ENCODE measurements around the gene PDE4B. TPM values are rescaled to one million over a fixed set of nuclear protein-coding genes. Genes with fewer than 3 reads are reported as not detected.
"Not testable (repeated sequence)": the region's sequence is repeated elsewhere in the genome, so short reads cannot be mapped to it uniquely, and the experiment has no call there.

Gene PDE4B
- total RNA-seq, 1 experiment from 2014 or later: 5.5 TPM

GRCh38 chr1:66413136-66413837 is 620.6 kb downstream of the PDE4B start:
- no peaks in the 10 kb centered on the region for H3K79me2 ChIP-seq (ENCODE audit: low read length)
- H3K9me3 ChIP-seq (ENCODE audit: low read length): peaks cover 10% of the 10 kb centered on the region
- H3K9ac ChIP-seq (ENCODE audit: low read length): no peak overlapping the region
- H4K20me1 ChIP-seq (ENCODE audit: insufficient read depth, low read depth, low read length): no peaks in the 10 kb centered on the region
- no peaks in the 10 kb centered on the region for H3K27me3 ChIP-seq (ENCODE audit: low read length)
- DNase-seq: no peak
- no peak overlapping the region for H2AFZ ChIP-seq (ENCODE audit: low read length)
- H3K4me2 ChIP-seq (ENCODE audit: low read depth, low read length, poor library complexity, severe bottlenecking): no peak overlapping the region
- H3K9me2 ChIP-seq (replicated peaks; ENCODE audit: insufficient read depth, low read length): no peaks in the 10 kb centered on the region
- H3K27ac ChIP-seq (ENCODE audit: low read length): no peak overlapping the region
- H3K4me1 ChIP-seq (ENCODE audit: low read length): peaks cover 19% of the 10 kb centered on the region
- no peak overlapping the region for H3K4me3 ChIP-seq (ENCODE audit: low read length)
- no peaks in the 10 kb centered on the region for H3K36me3 ChIP-seq (ENCODE audit: insufficient read depth, low read length)

GRCh38 chr1:66413838-66414175 is 621.1 kb downstream of the PDE4B start:
- no peak overlapping the region for H3K9ac ChIP-seq (ENCODE audit: low read length)
- DNase-seq: no peak
- no peaks in the 10 kb centered on the region for H4K20me1 ChIP-seq (ENCODE audit: insufficient read depth, low read depth, low read length)
- H3K27me3 ChIP-seq (ENCODE audit: low read length): no peaks in the 10 kb centered on the region
- no peak overlapping the region for H3K27ac ChIP-seq (ENCODE audit: low read length)
- no peaks in the 10 kb centered on the region for H3K9me2 ChIP-seq (replicated peaks; ENCODE audit: insufficient read depth, low read length)
- H3K4me1 ChIP-seq (ENCODE audit: low read length): peaks cover 19% of the 10 kb centered on the region
- H2AFZ ChIP-seq (ENCODE audit: low read length): no peak overlapping the region
- no peak overlapping the region for H3K4me3 ChIP-seq (ENCODE audit: low read length)
- H3K79me2 ChIP-seq (ENCODE audit: low read length): no peaks in the 10 kb centered on the region
- H3K9me3 ChIP-seq (ENCODE audit: low read length): peaks cover 10% of the 10 kb centered on the region
- no peak overlapping the region for H3K4me2 ChIP-seq (ENCODE audit: low read depth, low read length, poor library complexity, severe bottlenecking)
- no peaks in the 10 kb centered on the region for H3K36me3 ChIP-seq (ENCODE audit: insufficient read depth, low read length)

GRCh38 chr1:66415281-66415680 is 622.6 kb downstream of the PDE4B start:
- Histone ChIP-seq H3K27me3 (ENCODE audit: low read length) (no peaks in the 10 kb centered on the region), H3K9ac (ENCODE audit: low read length) (no peak overlapping the region), H4K20me1 (ENCODE audit: insufficient read depth, low read depth, low read length) (no peaks in the 10 kb centered on the region), H3K79me2 (ENCODE audit: low read length) (no peaks in the 10 kb centered on the region), H2AFZ (ENCODE audit: low read length) (peak overlapping the region; percentile 74), H3K4me2 (ENCODE audit: low read depth, low read length, poor library complexity, severe bottlenecking) (no peak overlapping the region), H3K4me1 (ENCODE audit: low read length) (peaks cover 19% of the 10 kb centered on the region), H3K27ac (ENCODE audit: low read length) (no peak overlapping the region), H3K9me3 (ENCODE audit: low read length) (peaks cover 10% of the 10 kb centered on the region), H3K4me3 (ENCODE audit: low read length) (no peak overlapping the region), H3K9me2 (replicated peaks; ENCODE audit: insufficient read depth, low read length) (no peaks in the 10 kb centered on the region), H3K36me3 (ENCODE audit: insufficient read depth, low read length) (no peaks in the 10 kb centered on the region)
- DNase-seq: no peak

GRCh38 chr1:66415866-66416265 is 623.2 kb downstream of the PDE4B start:
- Histone ChIP-seq H3K4me2 (ENCODE audit: low read depth, low read length, poor library complexity, severe bottlenecking) (no peak overlapping the region), H3K4me3 (ENCODE audit: low read length) (no peak overlapping the region), H4K20me1 (ENCODE audit: insufficient read depth, low read depth, low read length) (no peaks in the 10 kb centered on the region)

GRCh38 chr1:66416295-66416694 is 623.6 kb downstream of the PDE4B start:
- Histone ChIP-seq H3K9me3 (ENCODE audit: low read length) (peaks cover 10% of the 10 kb centered on the region), H2AFZ (ENCODE audit: low read length) (no peak overlapping the region), H3K27ac (ENCODE audit: low read length) (no peak overlapping the region), H3K36me3 (ENCODE audit: insufficient read depth, low read length) (no peaks in the 10 kb centered on the region), H3K9ac (ENCODE audit: low read length) (no peak overlapping the region), H3K27me3 (ENCODE audit: low read length) (no peaks in the 10 kb centered on the region), H3K4me1 (ENCODE audit: low read length) (peaks cover 19% of the 10 kb centered on the region), H3K79me2 (ENCODE audit: low read length) (no peaks in the 10 kb centered on the region), H3K9me2 (replicated peaks; ENCODE audit: insufficient read depth, low read length) (no peaks in the 10 kb centered on the region), H3K4me3 (ENCODE audit: low read length) (no peak overlapping the region), H3K4me2 (ENCODE audit: low read depth, low read length, poor library complexity, severe bottlenecking) (no peak overlapping the region), H4K20me1 (ENCODE audit: insufficient read depth, low read depth, low read length) (no peaks in the 10 kb centered on the region)
- no peak for DNase-seq

More at GRCh38 chr1:66415866-66416265, 623.2 kb downstream of the PDE4B start:
- H3K9me3 ChIP-seq (ENCODE audit: low read length): peaks cover 10% of the 10 kb centered on the region
- no peaks in the 10 kb centered on the region for H3K79me2 ChIP-seq (ENCODE audit: low read length)
- no peaks in the 10 kb centered on the region for H3K36me3 ChIP-seq (ENCODE audit: insufficient read depth, low read length)
- DNase-seq: no peak
- peaks cover 19% of the 10 kb centered on the region for H3K4me1 ChIP-seq (ENCODE audit: low read length)
- no peak overlapping the region for H3K27ac ChIP-seq (ENCODE audit: low read length)
- H3K9me2 ChIP-seq (replicated peaks; ENCODE audit: insufficient read depth, low read length): no peaks in the 10 kb centered on the region
- peak overlapping the region; percentile 16; the same call in 1 of the 2 replicates for H2AFZ ChIP-seq (ENCODE audit: low read length)
- H3K27me3 ChIP-seq (ENCODE audit: low read length): no peaks in the 10 kb centered on the region
- H3K9ac ChIP-seq (ENCODE audit: low read length): no peak overlapping the region

GRCh38 chr1:66418021-66418420 is 625.3 kb downstream of the PDE4B start:
- H3K9me3 ChIP-seq (ENCODE audit: low read length): peaks cover 10% of the 10 kb centered on the region
- no peak for DNase-seq
- no peak overlapping the region for H3K4me3 ChIP-seq (ENCODE audit: low read length)
- no peaks in the 10 kb centered on the region for H3K27me3 ChIP-seq (ENCODE audit: low read length)
- no peaks in the 10 kb centered on the region for H4K20me1 ChIP-seq (ENCODE audit: insufficient read depth, low read depth, low read length)
- H3K4me2 ChIP-seq (ENCODE audit: low read depth, low read length, poor library complexity, severe bottlenecking): no peak overlapping the region
- peaks cover 14% of the 10 kb centered on the region for H3K4me1 ChIP-seq (ENCODE audit: low read length)
- H3K27ac ChIP-seq (ENCODE audit: low read length): no peak overlapping the region
- H3K9me2 ChIP-seq (replicated peaks; ENCODE audit: insufficient read depth, low read length): no peaks in the 10 kb centered on the region
- no peak overlapping the region for H2AFZ ChIP-seq (ENCODE audit: low read length)
- no peaks in the 10 kb centered on the region for H3K79me2 ChIP-seq (ENCODE audit: low read length)
- H3K9ac ChIP-seq (ENCODE audit: low read length): no peak overlapping the region
- no peaks in the 10 kb centered on the region for H3K36me3 ChIP-seq (ENCODE audit: insufficient read depth, low read length)

GRCh38 chr1:66420171-66420570 is 627.5 kb downstream of the PDE4B start:
- not testable (repeated sequence) for H3K9me2 ChIP-seq (replicated peaks; ENCODE audit: insufficient read depth, low read length); H4K20me1 ChIP-seq (ENCODE audit: insufficient read depth, low read depth, low read length); H2AFZ ChIP-seq (ENCODE audit: low read length); H3K27ac ChIP-seq (ENCODE audit: low read length); H3K4me3 ChIP-seq (ENCODE audit: low read length); H3K36me3 ChIP-seq (ENCODE audit: insufficient read depth, low read length); H3K27me3 ChIP-seq (ENCODE audit: low read length); H3K4me1 ChIP-seq (ENCODE audit: low read length); DNase-seq; H3K9ac ChIP-seq (ENCODE audit: low read length); H3K79me2 ChIP-seq (ENCODE audit: low read length); H3K4me2 ChIP-seq (ENCODE audit: low read depth, low read length, poor library complexity, severe bottlenecking)
- H3K9me3 ChIP-seq (ENCODE audit: low read length): peaks cover 10% of the 10 kb centered on the region

GRCh38 chr1:66420906-66421305 is 628.2 kb downstream of the PDE4B start:
- H3K9me2 ChIP-seq (replicated peaks; ENCODE audit: insufficient read depth, low read length); H3K4me3 ChIP-seq (ENCODE audit: low read length): not testable (repeated sequence)
- H3K9me3 ChIP-seq (ENCODE audit: low read length): peaks cover 10% of the 10 kb centered on the region

More at GRCh38 chr1:66420906-66421305, 628.2 kb downstream of the PDE4B start:
- not testable (repeated sequence) for H3K9ac ChIP-seq (ENCODE audit: low read length); H3K27ac ChIP-seq (ENCODE audit: low read length); DNase-seq; H3K27me3 ChIP-seq (ENCODE audit: low read length); H2AFZ ChIP-seq (ENCODE audit: low read length); H3K4me1 ChIP-seq (ENCODE audit: low read length); H3K79me2 ChIP-seq (ENCODE audit: low read length); H3K36me3 ChIP-seq (ENCODE audit: insufficient read depth, low read length); H3K4me2 ChIP-seq (ENCODE audit: low read depth, low read length, poor library complexity, severe bottlenecking); H4K20me1 ChIP-seq (ENCODE audit: insufficient read depth, low read depth, low read length)
